K562 (cell line): ENCODE measurements around the gene P3H4. TPM values are rescaled to one million over a fixed set of nuclear protein-coding genes. Genes with fewer than 3 reads are reported as not detected.
A peak's percentile ranks its signal among the peaks of the same experiment; 100 is the strongest.

ENCODE experiments used
- ATAC-seq: fragments of 200-7000 bp; cut with Tn5 transposase; 3 replicates; pipeline ENCODE4 v1.9.1; 2020; ENCODE audit warnings: moderate library complexity
- BruUV-seq: library from RNA; stranded (reverse); fragments of 400-500 nt; replicated peaks from 2 replicates; lab custom pipeline; 2021; lab: Mats Ljungman, UMichigan
- CTCF ChIA-PET: fragments of 300-600 bp; formaldehyde crosslinking; extraction: SDS; loops from one replicate; lab custom pipeline; 2021; ENCODE audit warnings: low intra/inter-chr PET ratio; lab: Yijun Ruan, JAX
- POLR2A ChIA-PET: fragments of 300-600, 350-650 bp; sonication (Branson Sonifier 250); formaldehyde crosslinking; extraction: SDS; loops from one replicate; lab custom pipeline; 2021; ENCODE audit warnings: antibody characterized with exemption, inconsistent platforms; lab: Yijun Ruan, JAX
- DNase-seq, 4 experiments: peaks; one replicate each; pipeline versions ENCODE4 v3.0.0 to v3.0.0-alpha.2; 2011 to 2018; ENCODE audit warnings: low spot score in 3 of 4, mixed read lengths in 3 of 4; ENCODE audit errors: extremely low read depth in 1 of 4
- FAIRE-seq: peaks from 2 replicates; lab custom pipeline; 2011; peaks lifted over from hg19 to GRCh38; lab: Jason Lieb, UNC
- H2AFZ ChIP-seq: 2 replicates; pipeline ENCODE4 v1.6.0; 2011; ENCODE audit warnings: low read depth, low read length, control low read depth, inconsistent platforms
- H3K27ac ChIP-seq: fragments of 200-600 bp; 3 replicates; pipeline ENCODE4 v1.8.0; 2011; ENCODE audit warnings: low read depth, mild to moderate bottlenecking, control low read depth, inconsistent platforms, low read length, moderate library complexity, mixed read lengths; ENCODE audit errors: extremely low read depth
- H3K27me3 ChIP-seq, 2 experiments: fragments of 300-600 bp in 1 of 2; 2 replicates in 1 of 2; 3 replicates in 1 of 2; pipeline versions ENCODE4 v1.6.0 to v1.8.0; 2011; ENCODE audit warnings: inconsistent platforms in 2 of 2, low read length in 2 of 2, mild to moderate bottlenecking in 1 of 2, mixed read lengths in 1 of 2, moderate library complexity in 1 of 2; ENCODE audit not compliant: control insufficient read depth in 2 of 2, insufficient read depth in 2 of 2
- H3K36me3 ChIP-seq: fragments of 300-600 bp; 3 replicates; pipeline ENCODE4 v1.8.0; 2011; ENCODE audit warnings: mild to moderate bottlenecking, low read length, inconsistent platforms; ENCODE audit not compliant: control insufficient read depth, insufficient read depth
- H3K4me1 ChIP-seq, 2 experiments: fragments of 200-600 bp in 1 of 2; replicated peaks in 1 of 2; 2 replicates in 1 of 2; 3 replicates in 1 of 2; pipeline versions ENCODE4 v1.5.1 to v1.8.0; 2011; ENCODE audit warnings: inconsistent platforms in 2 of 2, low read length in 2 of 2, mild to moderate bottlenecking in 1 of 2, mixed read lengths in 1 of 2, moderate library complexity in 1 of 2; ENCODE audit not compliant: control insufficient read depth in 2 of 2, insufficient read depth in 2 of 2
- H3K4me2 ChIP-seq: 2 replicates; pipeline ENCODE4 v1.6.1; 2011; ENCODE audit warnings: low read length, control low read depth, inconsistent platforms, mixed read lengths; ENCODE audit not compliant: insufficient read depth
- H3K4me3 ChIP-seq: fragments of 200-600 bp; sonication (generic), shearing (Covaris generic); 2 replicates; pipeline ENCODE4 v1.5.1; 2016; ENCODE audit warnings: control low read depth, inconsistent platforms
- H3K79me2 ChIP-seq: fragments of 200-600 bp; 3 replicates; pipeline ENCODE4 v1.8.0; 2011; ENCODE audit warnings: low read length, inconsistent platforms; ENCODE audit not compliant: control insufficient read depth, insufficient read depth
- H3K9ac ChIP-seq, 2 experiments: 2 replicates each; pipeline versions ENCODE4 v1.6.0 to v1.6.1; 2011; ENCODE audit warnings: low read depth in 2 of 2, low read length in 2 of 2, control low read depth in 1 of 2, inconsistent platforms in 1 of 2, mild to moderate bottlenecking in 1 of 2, mixed read lengths in 1 of 2; ENCODE audit not compliant: insufficient read depth in 1 of 2
- H3K9me1 ChIP-seq: one replicate; pipeline ENCODE4 v1.6.0; 2011; ENCODE audit warnings: inconsistent platforms, mild to moderate bottlenecking, low read length, moderate library complexity; ENCODE audit not compliant: control insufficient read depth, insufficient read depth
- H3K9me3 ChIP-seq: replicated peaks from 2 replicates; pipeline ENCODE4 v1.5.1; 2011; ENCODE audit warnings: low read depth, low read length, inconsistent platforms; ENCODE audit not compliant: control insufficient read depth, insufficient read depth
- H4K20me1 ChIP-seq: replicated peaks from 2 replicates; pipeline ENCODE4 v1.6.1; 2011; ENCODE audit warnings: low read length, inconsistent platforms, mixed read lengths; ENCODE audit not compliant: control insufficient read depth, insufficient read depth
- MCM5 ChIP-seq: fragments of 450-650 bp; IDR thresholded peaks from 2 replicates; pipeline ENCODE4 v1.6.1; 2016; ENCODE audit warnings: low read depth
- MNT ChIP-seq, 2 experiments: fragments of 450-650 bp; conservative IDR thresholded peaks; 2 replicates each; pipeline ENCODE4 v1.6.1; 2017; ENCODE audit warnings: mild to moderate bottlenecking in 2 of 2, moderate library complexity in 2 of 2
- NFIX ChIP-seq: fragments of 250-450 bp; sonication (Bioruptor Pico); IDR thresholded peaks from 2 replicates; pipeline ENCODE4 v1.4.0; 2020; ENCODE audit warnings: low read depth, mild to moderate bottlenecking, moderate library complexity
- SUPT5H ChIP-seq: fragments of 450-650 bp; IDR thresholded peaks from 2 replicates; pipeline ENCODE4 v1.6.1; 2016
- TOE1 ChIP-seq, 2 experiments: fragments of 450-650 bp in 1 of 2; sonication (generic) in 1 of 2; formaldehyde crosslinking in 1 of 2; IDR thresholded peaks; 2 replicates each; pipeline versions ENCODE4 v1.7.1 to v1.8.0; 2016 to 2022; ENCODE audit warnings: borderline replicate concordance in 2 of 2, mild to moderate bottlenecking in 2 of 2, antibody characterized with exemption in 1 of 2, inconsistent platforms in 1 of 2, low read depth in 1 of 2, missing genetic modification reagents in 1 of 2, moderate library complexity in 1 of 2
- TRIM24 ChIP-seq, 2 experiments: fragments of 450-650 bp; IDR thresholded peaks; 2 replicates each; pipeline ENCODE4 v1.6.1; 2016
- WGBS: fragments of 100-300 bp; shearing (Covaris generic); methylation state at CpG from one replicate; pipeline ENCODE4 v1.1.6; 2016; ENCODE audit warnings: low coverage, mixed read lengths; ENCODE audit not compliant: insufficient coverage; ENCODE audit errors: missing lambda C conversion rate; 5-methylcytosine and 5-hydroxymethylcytosine counted together
- in situ Hi-C: fragments of 300-500 bp; cut with MboI; formaldehyde crosslinking; loops from 4 replicates; pipeline ENCODE4 v1.15.0; 2018; ENCODE audit warnings: inconsistent platforms, mixed read lengths
- intact Hi-C: fragments of 100-400 bp; cut with micrococcal nuclease; formaldehyde crosslinking; loops from 2 replicates; pipeline ENCODE4 v1.14.2; 2022
- polyA plus RNA-seq, 8 experiments: library from polyadenylated mRNA; depleted of rRNA in 4 of 8; stranded (reverse) in 5 of 8; unstranded in 3 of 8; fragments of >200 nt; fragmentation: Nextera tagmentation in 2 of 8; fragmentation: Illumina TruSeq in 1 of 8; extraction: Ambion mirVana in 2 of 8; extraction: Trizol in 1 of 8; gene quantifications; 2 replicates each; pipeline versions ENCODE4 v1.2.1 to v1.2.3, GENCODE V29; 2011 to 2014; ENCODE audit warnings: inconsistent platforms in 1 of 8, missing spikeins in 1 of 8
- total RNA-seq, 7 experiments: library from RNA; depleted of rRNA in 6 of 7; stranded (reverse); fragments of >200 nt in 6 of 7; fragmentation: Illumina TruSeq in 2 of 7; extraction: Trizol in 2 of 7; gene quantifications; 2 replicates each; pipeline versions ENCODE4 v1.2.1 to v1.2.3, GENCODE V29; 2011 to 2021; ENCODE audit warnings: low replicate concordance in 1 of 7
- TF ChIP-seq, protein P1 (sequence below): fragments of 450-650 bp; IDR thresholded peaks from 2 replicates; pipeline ENCODE4 v1.6.1; 2018; ENCODE audit not compliant: partially characterized antibody
- TF ChIP-seq, protein P2 (sequence below): sonication (generic); formaldehyde crosslinking; IDR thresholded peaks from 2 replicates; pipeline ENCODE4 v1.8.1; 2023; ENCODE audit warnings: missing genetic modification reagents, mild to moderate bottlenecking, borderline replicate concordance

Gene P3H4
- total and polyA plus RNA-seq, 9 of the 15 experiments (the other 6 are each of a cell fraction or from before 2014, with no cell fraction given): 0.10 to 3.7 (median 1.0) TPM

- POLR2A ChIA-PET: interaction anchor here (0.7 to 1.7 kb wide), 3 partner anchors 12 to 342 kb away, joined by 3 to 6 read pairs (median 4); no protein-coding TSS in a partner anchor
- BruUV-seq: no TSS peak
- intact Hi-C loops: no loop called here
- TF ChIP-seq TRIM24 (IDR thresholded peaks at IDR 0.05): no peak
- no peak for TF ChIP-seq SUPT5H
- no peak for TF ChIP-seq NFIX (CRISPR knock-in tag)
- no peak for TF ChIP-seq TOE1 (IDR thresholded peaks at IDR 0.05; ENCODE audit: borderline replicate concordance)
- TF ChIP-seq TOE1 (CRISPR knock-in tag; IDR thresholded peaks at IDR 0.05; ENCODE audit: borderline replicate concordance, low read depth): no peak
- TF ChIP-seq, protein P1, sequence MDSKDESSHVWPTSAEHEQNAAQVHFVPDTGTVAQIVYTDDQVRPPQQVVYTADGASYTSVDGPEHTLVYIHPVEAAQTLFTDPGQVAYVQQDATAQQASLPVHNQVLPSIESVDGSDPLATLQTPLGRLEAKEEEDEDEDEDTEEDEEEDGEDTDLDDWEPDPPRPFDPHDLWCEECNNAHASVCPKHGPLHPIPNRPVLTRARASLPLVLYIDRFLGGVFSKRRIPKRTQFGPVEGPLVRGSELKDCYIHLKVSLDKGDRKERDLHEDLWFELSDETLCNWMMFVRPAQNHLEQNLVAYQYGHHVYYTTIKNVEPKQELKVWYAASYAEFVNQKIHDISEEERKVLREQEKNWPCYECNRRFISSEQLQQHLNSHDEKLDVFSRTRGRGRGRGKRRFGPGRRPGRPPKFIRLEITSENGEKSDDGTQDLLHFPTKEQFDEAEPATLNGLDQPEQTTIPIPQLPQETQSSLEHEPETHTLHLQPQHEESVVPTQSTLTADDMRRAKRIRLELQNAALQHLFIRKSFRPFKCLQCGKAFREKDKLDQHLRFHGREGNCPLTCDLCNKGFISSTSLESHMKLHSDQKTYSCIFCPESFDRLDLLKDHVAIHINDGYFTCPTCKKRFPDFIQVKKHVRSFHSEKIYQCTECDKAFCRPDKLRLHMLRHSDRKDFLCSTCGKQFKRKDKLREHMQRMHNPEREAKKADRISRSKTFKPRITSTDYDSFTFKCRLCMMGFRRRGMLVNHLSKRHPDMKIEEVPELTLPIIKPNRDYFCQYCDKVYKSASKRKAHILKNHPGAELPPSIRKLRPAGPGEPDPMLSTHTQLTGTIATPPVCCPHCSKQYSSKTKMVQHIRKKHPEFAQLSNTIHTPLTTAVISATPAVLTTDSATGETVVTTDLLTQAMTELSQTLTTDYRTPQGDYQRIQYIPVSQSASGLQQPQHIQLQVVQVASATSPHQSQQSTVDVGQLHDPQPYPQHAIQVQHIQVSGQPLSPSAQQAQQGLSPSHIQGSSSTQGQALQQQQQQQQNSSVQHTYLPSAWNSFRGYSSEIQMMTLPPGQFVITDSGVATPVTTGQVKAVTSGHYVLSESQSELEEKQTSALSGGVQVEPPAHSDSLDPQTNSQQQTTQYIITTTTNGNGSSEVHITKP: peak; percentile 48
- TF ChIP-seq MCM5: no peak
- no peak for TF ChIP-seq MNT (conservative IDR thresholded peaks at IDR 0.05)
- TF ChIP-seq, protein P2, sequence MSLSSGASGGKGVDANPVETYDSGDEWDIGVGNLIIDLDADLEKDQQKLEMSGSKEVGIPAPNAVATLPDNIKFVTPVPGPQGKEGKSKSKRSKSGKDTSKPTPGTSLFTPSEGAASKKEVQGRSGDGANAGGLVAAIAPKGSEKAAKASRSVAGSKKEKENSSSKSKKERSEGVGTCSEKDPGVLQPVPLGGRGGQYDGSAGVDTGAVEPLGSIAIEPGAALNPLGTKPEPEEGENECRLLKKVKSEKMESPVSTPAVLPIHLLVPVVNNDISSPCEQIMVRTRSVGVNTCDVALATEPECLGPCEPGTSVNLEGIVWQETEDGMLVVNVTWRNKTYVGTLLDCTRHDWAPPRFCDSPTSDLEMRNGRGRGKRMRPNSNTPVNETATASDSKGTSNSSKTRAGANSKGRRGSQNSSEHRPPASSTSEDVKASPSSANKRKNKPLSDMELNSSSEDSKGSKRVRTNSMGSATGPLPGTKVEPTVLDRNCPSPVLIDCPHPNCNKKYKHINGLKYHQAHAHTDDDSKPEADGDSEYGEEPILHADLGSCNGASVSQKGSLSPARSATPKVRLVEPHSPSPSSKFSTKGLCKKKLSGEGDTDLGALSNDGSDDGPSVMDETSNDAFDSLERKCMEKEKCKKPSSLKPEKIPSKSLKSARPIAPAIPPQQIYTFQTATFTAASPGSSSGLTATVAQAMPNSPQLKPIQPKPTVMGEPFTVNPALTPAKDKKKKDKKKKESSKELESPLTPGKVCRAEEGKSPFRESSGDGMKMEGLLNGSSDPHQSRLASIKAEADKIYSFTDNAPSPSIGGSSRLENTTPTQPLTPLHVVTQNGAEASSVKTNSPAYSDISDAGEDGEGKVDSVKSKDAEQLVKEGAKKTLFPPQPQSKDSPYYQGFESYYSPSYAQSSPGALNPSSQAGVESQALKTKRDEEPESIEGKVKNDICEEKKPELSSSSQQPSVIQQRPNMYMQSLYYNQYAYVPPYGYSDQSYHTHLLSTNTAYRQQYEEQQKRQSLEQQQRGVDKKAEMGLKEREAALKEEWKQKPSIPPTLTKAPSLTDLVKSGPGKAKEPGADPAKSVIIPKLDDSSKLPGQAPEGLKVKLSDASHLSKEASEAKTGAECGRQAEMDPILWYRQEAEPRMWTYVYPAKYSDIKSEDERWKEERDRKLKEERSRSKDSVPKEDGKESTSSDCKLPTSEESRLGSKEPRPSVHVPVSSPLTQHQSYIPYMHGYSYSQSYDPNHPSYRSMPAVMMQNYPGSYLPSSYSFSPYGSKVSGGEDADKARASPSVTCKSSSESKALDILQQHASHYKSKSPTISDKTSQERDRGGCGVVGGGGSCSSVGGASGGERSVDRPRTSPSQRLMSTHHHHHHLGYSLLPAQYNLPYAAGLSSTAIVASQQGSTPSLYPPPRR (CRISPR knock-in tag): no peak
Observed at GRCh38 chr17:41836550-41837196, 24.9 kb upstream of the P3H4 start.

More at GRCh38 chr17:41836550-41837196, 24.9 kb upstream of the P3H4 start:
- CTCF ChIA-PET: no interaction called here
- peak overlapping the region; percentile 89 for H3K4me2 ChIP-seq
- in situ Hi-C loops: no loop called here
- H3K27ac ChIP-seq: peak overlapping the region; percentile 3; the same call in 1 of the 3 replicates
- peak overlapping the region; percentile 47 to 53; a peak in 3 of 4 replicates for H3K9ac ChIP-seq
- no peak for DNase-seq
- peaks cover 25% of the 10 kb centered on the region; the same call in 2 of the 3 replicates for H3K36me3 ChIP-seq
- H3K79me2 ChIP-seq: peaks cover 17% of the 10 kb centered on the region
- no peaks in the 10 kb centered on the region for H3K9me1 ChIP-seq
- H4K20me1 ChIP-seq: no peaks in the 10 kb centered on the region
- FAIRE-seq: no peak
- peak; percentile 3; the same call in 1 of the 3 replicates for ATAC-seq
- H3K4me3 ChIP-seq: peak overlapping the region; percentile 77
- H3K9me3 ChIP-seq: no peaks in the 10 kb centered on the region
- H2AFZ ChIP-seq: peak overlapping the region; percentile 92
- H3K4me1 ChIP-seq: peaks cover 7 to 15% of the 10 kb centered on the region in 2 experiments; a peak in 4 of 5 replicates
- no peaks in the 10 kb centered on the region for H3K27me3 ChIP-seq
- 32% methylated on average over 21 of the region's 21 CpGs for WGBS
